HEK293T (cell line): ENCODE measurements around the gene CD69.
"Not testable (repeated sequence)": the region's sequence is repeated elsewhere in the genome, so short reads cannot be mapped to it uniquely, and the experiment has no call there.

Source experiments
- CTCF ChIA-PET: fragments of 350-600 bp; formaldehyde crosslinking; extraction: SDS; loops from one replicate; lab custom pipeline; 2021; ENCODE audit warnings: antibody characterized with exemption, inconsistent platforms; lab: Yijun Ruan, JAX
- POLR2A ChIA-PET: fragments of 350-600 bp; formaldehyde crosslinking; extraction: SDS; loops from one replicate; lab custom pipeline; 2020; ENCODE audit warnings: antibody characterized with exemption, inconsistent platforms; lab: Yijun Ruan, JAX
- DNase-seq: peaks from one replicate; pipeline ENCODE4 v3.0.0; 2012; ENCODE audit warnings: mixed read lengths; ENCODE audit errors: extremely low spot score
- ARNT ChIP-seq: fragments of 450-650 bp; IDR thresholded peaks from 2 replicates; pipeline ENCODE4 v1.6.1; 2017; ENCODE audit warnings: mild to moderate bottlenecking
- BHLHE40 ChIP-seq: fragments of 450-650 bp; IDR thresholded peaks from 2 replicates; pipeline ENCODE4 v1.6.1; 2016; ENCODE audit warnings: mild to moderate bottlenecking, moderate library complexity, borderline replicate concordance
- CTBP1 ChIP-seq: fragments of 450-650 bp; IDR thresholded peaks from 2 replicates; pipeline ENCODE4 v1.6.1; 2016; ENCODE audit warnings: borderline replicate concordance
- ELF4 ChIP-seq: fragments of 450-650 bp; IDR thresholded peaks from 2 replicates; pipeline ENCODE4 v1.6.1; 2017; ENCODE audit warnings: antibody characterized with exemption
- FOXA1 ChIP-seq: fragments of 450-650 bp; IDR thresholded peaks from 2 replicates; pipeline ENCODE4 v1.6.1; 2016; ENCODE audit warnings: mild to moderate bottlenecking
- FOXK2 ChIP-seq: fragments of 450-650 bp; IDR thresholded peaks from 2 replicates; pipeline ENCODE4 v1.6.1; 2016; ENCODE audit warnings: mild to moderate bottlenecking
- FOXM1 ChIP-seq: fragments of 450-650 bp; IDR thresholded peaks from 2 replicates; pipeline ENCODE4 v1.6.1; 2017; ENCODE audit warnings: mild to moderate bottlenecking, borderline replicate concordance
- HDGF ChIP-seq: fragments of 450-650 bp; IDR thresholded peaks from 2 replicates; pipeline ENCODE4 v1.6.1; 2017; ENCODE audit warnings: antibody characterized with exemption, borderline replicate concordance
- L3MBTL2 ChIP-seq: fragments of 450-650 bp; conservative IDR thresholded peaks from 2 replicates; pipeline ENCODE4 v1.6.1; 2016; ENCODE audit warnings: mild to moderate bottlenecking
- LEF1 ChIP-seq: fragments of 450-650 bp; IDR thresholded peaks from 2 replicates; pipeline ENCODE4 v1.6.1; 2017; ENCODE audit warnings: mild to moderate bottlenecking, borderline replicate concordance
- NFRKB ChIP-seq: fragments of 450-650 bp; IDR thresholded peaks from 2 replicates; pipeline ENCODE4 v1.6.1; 2016; ENCODE audit warnings: mild to moderate bottlenecking, moderate library complexity
- PKNOX1 ChIP-seq: fragments of 450-650 bp; IDR thresholded peaks from 2 replicates; pipeline ENCODE4 v1.6.1; 2016
- SP1 ChIP-seq: fragments of 450-650 bp; IDR thresholded peaks from 2 replicates; pipeline ENCODE4 v1.6.1; 2017
- SUZ12 ChIP-seq: fragments of 450-650 bp; IDR thresholded peaks from 2 replicates; pipeline ENCODE4 v1.6.1; 2016; ENCODE audit warnings: mild to moderate bottlenecking
- TARDBP ChIP-seq: fragments of 450-650 bp; IDR thresholded peaks from 2 replicates; pipeline ENCODE4 v1.6.1; 2016
- ZNF384 ChIP-seq: fragments of 450-650 bp; IDR thresholded peaks from 2 replicates; pipeline ENCODE4 v1.6.1; 2016

Gene CD69

GRCh38 chr12:9721394-9722092 is 39.2 kb downstream of the CD69 start:
- CTCF ChIA-PET: interaction anchor here (1.4 kb wide), 1 partner anchor 21 kb away, joined by 3 read pairs; no protein-coding TSS in a partner anchor
- POLR2A ChIA-PET: no interaction called here
- TF ChIP-seq ZNF384: no peak
- no peak for TF ChIP-seq HDGF
- TF ChIP-seq SP1: no peak
- TF ChIP-seq FOXK2: no peak
- TF ChIP-seq PKNOX1: no peak
- no peak for TF ChIP-seq SUZ12
- TF ChIP-seq BHLHE40: no peak
- no peak for TF ChIP-seq ELF4
- TF ChIP-seq NFRKB: no peak
- no peak for TF ChIP-seq FOXA1
- TF ChIP-seq CTBP1: no peak
- no peak for TF ChIP-seq TARDBP
- no peak for TF ChIP-seq ARNT
- TF ChIP-seq L3MBTL2: no peak
- TF ChIP-seq FOXM1: no peak
- no peak for TF ChIP-seq LEF1
- no peak for DNase-seq

GRCh38 chr12:9719790-9720189 is 40.9 kb downstream of the CD69 start:
- no peak for TF ChIP-seq SP1
- no peak for TF ChIP-seq LEF1
- no peak for TF ChIP-seq SUZ12
- TF ChIP-seq FOXA1: no peak
- no peak for TF ChIP-seq ZNF384
- TF ChIP-seq FOXK2: no peak
- no peak for TF ChIP-seq BHLHE40
- TF ChIP-seq ARNT: no peak
- no peak for TF ChIP-seq HDGF
- TF ChIP-seq ELF4: no peak
- no peak for TF ChIP-seq PKNOX1

GRCh38 chr12:9718968-9719367 is 41.7 kb downstream of the CD69 start:
- TF ChIP-seq FOXM1 (no peak), FOXK2 (no peak), SP1 (no peak), FOXA1 (no peak), CTBP1 (no peak), BHLHE40 (no peak), TARDBP (no peak), HDGF (no peak), ARNT (no peak), SUZ12 (no peak), NFRKB (no peak), ZNF384 (no peak), LEF1 (no peak), L3MBTL2 (no peak), ELF4 (no peak), PKNOX1 (no peak)
- DNase-seq: no peak
- POLR2A ChIA-PET: interaction anchor here (0.8 kb wide), 1 partner anchor 71 kb away, joined by 3 read pairs; no protein-coding TSS in a partner anchor
- CTCF ChIA-PET: no interaction called here

More at GRCh38 chr12:9719790-9720189, 40.9 kb downstream of the CD69 start:
- no peak for DNase-seq
- ChIA-PET CTCF (no interaction called here), POLR2A (interaction anchor here (0.8 kb wide), 1 partner anchor 72 kb away, joined by 3 read pairs; no protein-coding TSS in a partner anchor)

GRCh38 chr12:9717070-9717925 is 43.4 kb downstream of the CD69 start:
- CTCF ChIA-PET: no interaction called here
- TF ChIP-seq ZNF384: no peak
- TF ChIP-seq FOXA1: no peak
- TF ChIP-seq TARDBP: no peak
- TF ChIP-seq L3MBTL2: no peak
- no peak for TF ChIP-seq SP1
- TF ChIP-seq CTBP1: no peak
- no peak for TF ChIP-seq FOXK2
- TF ChIP-seq SUZ12: no peak
- DNase-seq: no peak
- POLR2A ChIA-PET: no interaction called here

GRCh38 chr12:9713032-9713558 is 47.6 kb downstream of the CD69 start:
- CTCF ChIA-PET, POLR2A ChIA-PET, DNase-seq: not testable (repeated sequence)

- CTCF ChIA-PET: no interaction called here
These were observed 49.0 kb downstream of the CD69 start for GRCh38 chr12:9711664-9712063.

More at GRCh38 chr12:9711664-9712063, 49.0 kb downstream of the CD69 start:
- no peak for TF ChIP-seq CTBP1
- no peak for TF ChIP-seq SUZ12
- no peak for TF ChIP-seq ELF4
- no peak for TF ChIP-seq FOXM1
- no peak for TF ChIP-seq LEF1
- TF ChIP-seq SP1: no peak
- TF ChIP-seq PKNOX1: no peak
- TF ChIP-seq NFRKB: no peak
- no peak for TF ChIP-seq ARNT
- no peak for TF ChIP-seq BHLHE40
- no peak for TF ChIP-seq HDGF
- no peak for TF ChIP-seq TARDBP
- TF ChIP-seq FOXK2: no peak
- TF ChIP-seq L3MBTL2: no peak
- no peak for TF ChIP-seq FOXA1
- POLR2A ChIA-PET: no interaction called here
- no peak for DNase-seq
